ENCODE measurements around the gene SLC24A3. TPM values are rescaled to one million over a fixed set of nuclear protein-coding genes. Genes with fewer than 3 reads are reported as not detected.

Gene SLC24A3
- total RNA-seq, 1 experiment from 2014 or later = not detected

- DNase-seq = no peak
- ChIA-PET CTCF (no interaction called here), POLR2A (ENCODE audit: unreplicated experiment) (no interaction called here)
- no peaks in the 10 kb centered on the region for H3K36me3 ChIP-seq (ENCODE audit: low read depth)
- no peak overlapping the region for H3K4me3 ChIP-seq
- no peaks in the 10 kb centered on the region for H3K9me2 ChIP-seq (ENCODE audit: insufficient read depth)
- intact Hi-C loops (cut with micrococcal nuclease; ENCODE audit: unreplicated experiment) = no loop called here
- H3F3A ChIP-seq (ENCODE audit: insufficient read depth, low read depth) = no peaks in the 10 kb centered on the region
- H3K4me2 ChIP-seq = no peak overlapping the region
- H3K9me3 ChIP-seq (ENCODE audit: insufficient read depth, low read depth) = no peaks in the 10 kb centered on the region
- H3K4me1 ChIP-seq (replicated peaks; ENCODE audit: insufficient read depth) = no peaks in the 10 kb centered on the region
- BruUV-seq (replicated peaks) = no TSS peak
- TF ChIP-seq CTCF (conservative IDR thresholded peaks at IDR 0.05) (no peak), EZH2 (IDR thresholded peaks at IDR 0.05; ENCODE audit: low read depth) (no peak)
- peaks cover 53% of the 10 kb centered on the region for H3K27me3 ChIP-seq (ENCODE audit: insufficient read depth, low read depth)
- no peak overlapping the region for H2AFZ ChIP-seq
- H3K79me2 ChIP-seq (ENCODE audit: low read depth) = no peaks in the 10 kb centered on the region
- no peaks in the 10 kb centered on the region for H4K20me1 ChIP-seq (ENCODE audit: insufficient read depth)
- H3K27ac ChIP-seq = no peak overlapping the region
Observed at GRCh38 chr20:19300395-19300794, 88.0 kb downstream of the SLC24A3 start.

- H3K4me2 ChIP-seq = no peak overlapping the region
- H3K36me3 ChIP-seq (ENCODE audit: low read depth) = no peaks in the 10 kb centered on the region
- no peaks in the 10 kb centered on the region for H3K9me3 ChIP-seq (ENCODE audit: insufficient read depth, low read depth)
- no peak overlapping the region for H3K27ac ChIP-seq
- H4K20me1 ChIP-seq (ENCODE audit: insufficient read depth) = no peaks in the 10 kb centered on the region
- no peak for DNase-seq
- H3F3A ChIP-seq (ENCODE audit: insufficient read depth, low read depth) = no peaks in the 10 kb centered on the region
- H3K27me3 ChIP-seq (ENCODE audit: insufficient read depth, low read depth) = peaks cover 55% of the 10 kb centered on the region
- TF ChIP-seq EZH2 (IDR thresholded peaks at IDR 0.05; ENCODE audit: low read depth) = no peak
- TF ChIP-seq CTCF (conservative IDR thresholded peaks at IDR 0.05) = no peak
- H3K9me2 ChIP-seq (ENCODE audit: insufficient read depth) = no peaks in the 10 kb centered on the region
- no TSS peak for BruUV-seq (replicated peaks)
- no peak overlapping the region for H2AFZ ChIP-seq
- H3K4me1 ChIP-seq (replicated peaks; ENCODE audit: insufficient read depth) = no peaks in the 10 kb centered on the region
- intact Hi-C loops (cut with micrococcal nuclease; ENCODE audit: unreplicated experiment) = no loop called here
- ChIA-PET CTCF (no interaction called here), POLR2A (ENCODE audit: unreplicated experiment) (no interaction called here)
- no peak overlapping the region for H3K4me3 ChIP-seq
- no peaks in the 10 kb centered on the region for H3K79me2 ChIP-seq (ENCODE audit: low read depth)
Observed at GRCh38 chr20:19301142-19301541, 88.7 kb downstream of the SLC24A3 start.

- TF ChIP-seq CTCF (conservative IDR thresholded peaks at IDR 0.05) = no peak
- no peak for TF ChIP-seq EZH2 (IDR thresholded peaks at IDR 0.05; ENCODE audit: low read depth)
- no TSS peak for BruUV-seq (replicated peaks)
- no peak for DNase-seq
- no peak overlapping the region for H3K4me2 ChIP-seq
- H3K27ac ChIP-seq = no peak overlapping the region
- no peaks in the 10 kb centered on the region for H3K36me3 ChIP-seq (ENCODE audit: low read depth)
- CTCF ChIA-PET = no interaction called here
- peaks cover 49% of the 10 kb centered on the region for H3K27me3 ChIP-seq (ENCODE audit: insufficient read depth, low read depth)
- H3K9me2 ChIP-seq (ENCODE audit: insufficient read depth) = no peaks in the 10 kb centered on the region
- intact Hi-C loops (cut with micrococcal nuclease; ENCODE audit: unreplicated experiment) = no loop called here
- H3K79me2 ChIP-seq (ENCODE audit: low read depth) = no peaks in the 10 kb centered on the region
- no peak overlapping the region for H3K4me3 ChIP-seq
- no peaks in the 10 kb centered on the region for H4K20me1 ChIP-seq (ENCODE audit: insufficient read depth)
- H2AFZ ChIP-seq = no peak overlapping the region
- H3F3A ChIP-seq (ENCODE audit: insufficient read depth, low read depth) = no peaks in the 10 kb centered on the region
- POLR2A ChIA-PET (ENCODE audit: unreplicated experiment) = no interaction called here
- H3K4me1 ChIP-seq (replicated peaks; ENCODE audit: insufficient read depth) = no peaks in the 10 kb centered on the region
- no peaks in the 10 kb centered on the region for H3K9me3 ChIP-seq (ENCODE audit: insufficient read depth, low read depth)
Observed at GRCh38 chr20:19301843-19302242, 89.4 kb downstream of the SLC24A3 start.

All from PC-9 (cell line).